HEK293 (cell line): ENCODE measurements around the gene CLPSL2.

Experiments
- CTCF ChIA-PET: fragments of 350-600 bp; formaldehyde crosslinking; extraction: SDS; loops from one replicate; lab custom pipeline; 2021; ENCODE audit warnings: antibody characterized with exemption; lab: Yijun Ruan, JAX
- POLR2A ChIA-PET: fragments of 300-600 bp; formaldehyde crosslinking; extraction: SDS; loops from one replicate; lab custom pipeline; 2020; ENCODE audit warnings: antibody characterized with exemption, inconsistent platforms; lab: Yijun Ruan, JAX
- H3K27ac ChIP-seq: fragments of 200-500 bp; sonication (Bioruptor generic); 2 replicates; pipeline ENCODE4 v1.5.1; 2014; ENCODE audit warnings: low read depth, low read length, control low read depth, inconsistent platforms; ENCODE audit errors: extremely low read depth
- H3K36me3 ChIP-seq, 2 experiments: fragments of 200-500 bp in 1 of 2; sonication (Bioruptor generic) in 1 of 2; 1 replicate in 1 of 2; 2 replicates in 1 of 2; pipeline ENCODE4 v1.5.1; 2014 to 2017; ENCODE audit warnings: inconsistent platforms in 2 of 2, low read length in 2 of 2; ENCODE audit not compliant: control insufficient read depth in 2 of 2, insufficient read depth in 1 of 2
- H3K4me1 ChIP-seq: fragments of 200-500 bp; sonication (Bioruptor generic); 2 replicates; pipeline ENCODE4 v1.5.1; 2014; ENCODE audit warnings: mild to moderate bottlenecking, low read length, inconsistent platforms; ENCODE audit not compliant: control insufficient read depth, insufficient read depth
- H3K4me3 ChIP-seq: 2 replicates; pipeline ENCODE4 v1.5.1; 2011; ENCODE audit warnings: low read depth, mild to moderate bottlenecking, control low read depth, low read length, moderate library complexity
- H3K9me3 ChIP-seq: fragments of 200-500 bp; sonication (Bioruptor generic); 2 replicates; pipeline ENCODE4 v1.5.1; 2014; ENCODE audit warnings: low read depth, low read length, inconsistent platforms; ENCODE audit not compliant: control insufficient read depth, insufficient read depth
- EGR2 ChIP-seq: fragments of 450-650 bp; formaldehyde crosslinking; IDR thresholded peaks from 2 replicates; pipeline ENCODE4 v1.5.1; 2016; ENCODE audit warnings: low read depth, missing biosample characterization, missing genetic modification characterization
- KLF9 ChIP-seq: fragments of 450-650 bp; formaldehyde crosslinking; IDR thresholded peaks from 2 replicates; pipeline ENCODE4 v1.5.1; 2016; ENCODE audit warnings: missing biosample characterization, missing genetic modification characterization, low read depth
- MYNN ChIP-seq: fragments of 450-650 bp; formaldehyde crosslinking; IDR thresholded peaks from 2 replicates; pipeline ENCODE4 v1.5.1; 2016; ENCODE audit warnings: missing biosample characterization, missing genetic modification characterization, borderline replicate concordance
- ZBTB17 ChIP-seq: fragments of 450-650 bp; formaldehyde crosslinking; IDR thresholded peaks from 2 replicates; pipeline ENCODE4 v1.5.1; 2016; ENCODE audit warnings: missing biosample characterization, missing genetic modification characterization
- ZBTB20 ChIP-seq: fragments of 450-650 bp; formaldehyde crosslinking; IDR thresholded peaks from 2 replicates; pipeline ENCODE4 v1.5.1; 2016; ENCODE audit warnings: missing biosample characterization, missing genetic modification characterization
- ZFHX2 ChIP-seq: fragments of 450-650 bp; formaldehyde crosslinking; conservative IDR thresholded peaks from 2 replicates; pipeline ENCODE4 v1.5.1; 2016; ENCODE audit warnings: missing biosample characterization, missing genetic modification characterization
- ZIC2 ChIP-seq: fragments of 450-650 bp; formaldehyde crosslinking; IDR thresholded peaks from 2 replicates; pipeline ENCODE4 v1.5.1; 2016; ENCODE audit warnings: missing biosample characterization, missing genetic modification characterization
- ZNF248 ChIP-seq: fragments of 450-650 bp; formaldehyde crosslinking; IDR thresholded peaks from 2 replicates; pipeline ENCODE4 v1.5.1; 2017; ENCODE audit warnings: missing biosample characterization, missing genetic modification characterization
- ZNF324 ChIP-seq: fragments of 450-650 bp; formaldehyde crosslinking; IDR thresholded peaks from 2 replicates; pipeline ENCODE4 v1.5.1; 2016; ENCODE audit warnings: missing biosample characterization, missing genetic modification characterization
- ZNF335 ChIP-seq: fragments of 450-650 bp; formaldehyde crosslinking; conservative IDR thresholded peaks from 2 replicates; pipeline ENCODE4 v1.5.1; 2016; ENCODE audit warnings: missing biosample characterization, missing genetic modification characterization
- ZNF600 ChIP-seq: fragments of 450-650 bp; formaldehyde crosslinking; IDR thresholded peaks from 2 replicates; pipeline ENCODE4 v1.5.1; 2016; ENCODE audit warnings: missing biosample characterization, missing genetic modification characterization
- ZNF660 ChIP-seq: fragments of 450-650 bp; IDR thresholded peaks from 2 replicates; pipeline ENCODE4 v1.5.1; 2018; ENCODE audit warnings: missing biosample characterization, mild to moderate bottlenecking, missing genetic modification characterization
- ZNF670 ChIP-seq: fragments of 450-650 bp; formaldehyde crosslinking; IDR thresholded peaks from 2 replicates; pipeline ENCODE4 v1.5.1; 2016; ENCODE audit warnings: missing biosample characterization, missing genetic modification characterization, low read depth
- ZNF776 ChIP-seq: fragments of 450-650 bp; formaldehyde crosslinking; IDR thresholded peaks from 2 replicates; pipeline ENCODE4 v1.5.0; 2017; ENCODE audit warnings: missing biosample characterization, missing genetic modification characterization, borderline replicate concordance
- ZNF830 ChIP-seq: fragments of 450-650 bp; IDR thresholded peaks from 2 replicates; pipeline ENCODE4 v1.5.0; 2018; ENCODE audit warnings: missing biosample characterization, missing genetic modification characterization, low read depth, mild to moderate bottlenecking, moderate library complexity
- ZSCAN16 ChIP-seq: fragments of 450-650 bp; formaldehyde crosslinking; IDR thresholded peaks from 2 replicates; pipeline ENCODE4 v1.5.1; 2016; ENCODE audit warnings: missing biosample characterization, missing genetic modification characterization
- TF ChIP-seq, protein P1 (sequence below): fragments of 450-650 bp; formaldehyde crosslinking; IDR thresholded peaks from 2 replicates; pipeline ENCODE4 v1.5.1; 2016; ENCODE audit warnings: missing biosample characterization, missing genetic modification characterization
- TF ChIP-seq, protein P2 (sequence below): fragments of 450-650 bp; formaldehyde crosslinking; IDR thresholded peaks from 2 replicates; pipeline ENCODE4 v1.5.1; 2016; ENCODE audit warnings: missing biosample characterization, missing genetic modification characterization
- TF ChIP-seq, protein P3 (sequence below): fragments of 450-650 bp; formaldehyde crosslinking; IDR thresholded peaks from 2 replicates; pipeline ENCODE4 v1.5.1; 2016; ENCODE audit warnings: missing biosample characterization, missing genetic modification characterization, low read depth
- TF ChIP-seq, protein P4 (sequence below): fragments of 450-650 bp; formaldehyde crosslinking; IDR thresholded peaks from 2 replicates; pipeline ENCODE4 v1.5.1; 2016; ENCODE audit warnings: missing biosample characterization, missing genetic modification characterization, borderline replicate concordance
- TF ChIP-seq, protein P5 (sequence below): IDR thresholded peaks from 2 replicates; pipeline ENCODE4 v1.6.1; 2011; ENCODE audit warnings: mild to moderate bottlenecking, low read depth, low read length, borderline replicate concordance
- TF ChIP-seq, protein P6 (sequence below): fragments of 450-650 bp; formaldehyde crosslinking; IDR thresholded peaks from 2 replicates; pipeline ENCODE4 v1.5.1; 2016; ENCODE audit warnings: missing biosample characterization, missing genetic modification characterization
- TF ChIP-seq, protein P7 (sequence below): fragments of 450-650 bp; formaldehyde crosslinking; IDR thresholded peaks from 2 replicates; pipeline ENCODE4 v1.5.1; 2016; ENCODE audit warnings: missing biosample characterization, missing genetic modification characterization

Gene CLPSL2

DNA sequence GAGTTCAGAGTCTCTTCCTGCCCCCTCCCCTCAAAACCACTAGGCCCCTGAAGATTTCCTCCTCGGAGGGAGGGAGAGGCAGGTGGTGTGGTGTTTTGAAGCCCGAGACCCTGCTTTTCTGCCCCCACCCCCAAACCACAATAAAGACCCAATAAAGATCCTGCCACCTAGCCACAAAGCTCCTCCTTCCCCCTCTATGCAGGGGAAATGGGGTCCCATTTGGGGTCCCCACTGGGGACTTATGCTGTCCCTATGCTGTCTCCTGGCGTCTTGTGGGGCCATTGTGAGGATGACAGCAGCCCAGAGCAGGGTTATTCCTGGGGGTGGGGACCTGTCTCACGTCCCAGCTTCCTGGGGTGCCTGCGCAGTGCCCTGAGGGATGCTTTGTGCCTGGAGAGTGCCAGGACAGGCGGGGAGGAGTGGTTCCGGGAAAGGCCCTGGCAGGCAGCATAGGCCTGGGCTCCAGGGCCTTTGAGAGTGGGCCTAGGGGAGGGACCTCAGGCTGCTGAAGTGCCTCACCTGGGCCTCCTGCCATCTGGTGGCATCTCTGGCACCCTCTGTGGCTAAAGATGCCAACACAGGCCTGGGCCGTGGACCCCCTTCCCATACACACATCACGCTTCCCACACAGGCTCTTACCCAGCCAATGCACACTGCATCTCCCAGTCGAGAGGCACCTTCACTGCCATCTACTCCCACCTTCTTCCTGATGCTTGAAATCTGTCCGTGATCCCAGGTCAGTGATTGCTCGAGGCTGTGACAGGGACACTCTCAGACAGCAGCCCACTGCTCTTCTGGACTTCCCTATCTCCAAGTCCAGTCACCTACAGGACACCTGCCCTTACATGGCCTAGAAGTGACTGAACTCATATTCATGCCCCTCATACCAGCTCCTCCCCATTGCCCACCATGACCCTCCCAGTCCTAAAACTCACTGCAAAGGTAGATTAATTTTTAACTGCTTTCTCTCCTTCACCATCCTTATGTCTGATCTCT lies 47.4 kb upstream of the CLPSL2 start:
- Histone ChIP-seq H3K36me3 (no peaks in the 10 kb centered on the region), H3K4me1 (peaks cover 23% of the 10 kb centered on the region), H3K27ac (no peak overlapping the region; the same call in 1 of the 2 replicates), H3K9me3 (no peaks in the 10 kb centered on the region), H3K4me3 (no peak overlapping the region)
- ChIA-PET CTCF (interaction anchor here (0.6 to 3.5 kb wide), 4 partner anchors 8 to 144 kb away, joined by 3 to 22 read pairs (median 8); partner anchors contain the start of gene ARMC12), POLR2A (interaction anchor here (1.1 to 2.8 kb wide), 4 partner anchors 40 to 65 kb away, joined by 4 to 14 read pairs (median 4); partner anchors contain the start of gene FKBP5)
- TF ChIP-seq, protein P1, sequence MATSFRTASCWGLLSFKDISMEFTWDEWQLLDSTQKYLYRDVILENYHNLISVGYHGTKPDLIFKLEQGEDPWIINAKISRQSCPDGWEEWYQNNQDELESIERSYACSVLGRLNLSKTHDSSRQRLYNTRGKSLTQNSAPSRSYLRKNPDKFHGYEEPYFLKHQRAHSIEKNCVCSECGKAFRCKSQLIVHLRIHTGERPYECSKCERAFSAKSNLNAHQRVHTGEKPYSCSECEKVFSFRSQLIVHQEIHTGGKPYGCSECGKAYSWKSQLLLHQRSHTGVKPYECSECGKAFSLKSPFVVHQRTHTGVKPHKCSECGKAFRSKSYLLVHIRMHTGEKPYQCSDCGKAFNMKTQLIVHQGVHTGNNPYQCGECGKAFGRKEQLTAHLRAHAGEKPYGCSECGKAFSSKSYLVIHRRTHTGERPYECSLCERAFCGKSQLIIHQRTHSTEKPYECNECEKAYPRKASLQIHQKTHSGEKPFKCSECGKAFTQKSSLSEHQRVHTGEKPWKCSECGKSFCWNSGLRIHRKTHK (tag by site-specific recombination) = no peak
- TF ChIP-seq, protein P2, sequence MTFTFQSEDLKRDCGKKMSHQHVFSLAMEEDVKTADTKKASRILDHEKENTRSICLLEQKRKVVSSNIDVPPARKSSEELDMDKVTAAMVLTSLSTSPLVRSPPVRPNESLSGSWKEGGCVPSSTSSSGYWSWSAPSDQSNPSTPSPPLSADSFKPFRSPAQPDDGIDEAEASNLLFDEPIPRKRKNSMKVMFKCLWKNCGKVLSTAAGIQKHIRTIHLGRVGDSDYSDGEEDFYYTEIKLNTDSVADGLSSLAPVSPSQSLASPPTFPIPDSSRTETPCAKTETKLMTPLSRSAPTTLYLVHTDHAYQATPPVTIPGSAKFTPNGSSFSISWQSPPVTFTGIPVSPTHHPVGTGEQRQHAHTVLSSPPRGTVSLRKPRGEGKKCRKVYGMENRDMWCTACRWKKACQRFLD (tag by site-specific recombination) = no peak
- TF ChIP-seq ZNF660 (tag by site-specific recombination) (no peak), ZSCAN16 (tag by site-specific recombination) (no peak), ZBTB20 (tag by site-specific recombination) (peak; percentile 24; the same call in 1 of the 2 replicates), ZNF335 (peak; percentile 96), ZNF670 (tag by site-specific recombination) (no peak), ZIC2 (tag by site-specific recombination) (peak; percentile 8; the same call in 1 of the 2 replicates), ZNF324 (tag by site-specific recombination) (no peak), KLF9 (tag by site-specific recombination) (no peak), EGR2 (tag by site-specific recombination) (peak; percentile 38; the same call in 1 of the 2 replicates), ZFHX2 (tag by site-specific recombination) (peak; percentile 52), ZNF830 (tag by site-specific recombination) (no peak), ZNF248 (no peak), ZBTB17 (tag by site-specific recombination) (peak; percentile 43; the same call in 1 of the 2 replicates), ZNF600 (tag by site-specific recombination) (peak; percentile 89), ZNF776 (tag by site-specific recombination) (no peak), MYNN (tag by site-specific recombination) (no peak)
- TF ChIP-seq, protein P3, sequence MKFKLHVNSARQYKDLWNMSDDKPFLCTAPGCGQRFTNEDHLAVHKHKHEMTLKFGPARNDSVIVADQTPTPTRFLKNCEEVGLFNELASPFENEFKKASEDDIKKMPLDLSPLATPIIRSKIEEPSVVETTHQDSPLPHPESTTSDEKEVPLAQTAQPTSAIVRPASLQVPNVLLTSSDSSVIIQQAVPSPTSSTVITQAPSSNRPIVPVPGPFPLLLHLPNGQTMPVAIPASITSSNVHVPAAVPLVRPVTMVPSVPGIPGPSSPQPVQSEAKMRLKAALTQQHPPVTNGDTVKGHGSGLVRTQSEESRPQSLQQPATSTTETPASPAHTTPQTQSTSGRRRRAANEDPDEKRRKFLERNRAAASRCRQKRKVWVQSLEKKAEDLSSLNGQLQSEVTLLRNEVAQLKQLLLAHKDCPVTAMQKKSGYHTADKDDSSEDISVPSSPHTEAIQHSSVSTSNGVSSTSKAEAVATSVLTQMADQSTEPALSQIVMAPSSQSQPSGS (tag by site-specific recombination) = no peak
- TF ChIP-seq, protein P4, sequence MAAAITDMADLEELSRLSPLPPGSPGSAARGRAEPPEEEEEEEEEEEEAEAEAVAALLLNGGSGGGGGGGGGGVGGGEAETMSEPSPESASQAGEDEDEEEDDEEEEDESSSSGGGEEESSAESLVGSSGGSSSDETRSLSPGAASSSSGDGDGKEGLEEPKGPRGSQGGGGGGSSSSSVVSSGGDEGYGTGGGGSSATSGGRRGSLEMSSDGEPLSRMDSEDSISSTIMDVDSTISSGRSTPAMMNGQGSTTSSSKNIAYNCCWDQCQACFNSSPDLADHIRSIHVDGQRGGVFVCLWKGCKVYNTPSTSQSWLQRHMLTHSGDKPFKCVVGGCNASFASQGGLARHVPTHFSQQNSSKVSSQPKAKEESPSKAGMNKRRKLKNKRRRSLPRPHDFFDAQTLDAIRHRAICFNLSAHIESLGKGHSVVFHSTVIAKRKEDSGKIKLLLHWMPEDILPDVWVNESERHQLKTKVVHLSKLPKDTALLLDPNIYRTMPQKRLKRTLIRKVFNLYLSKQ = no peak
- TF ChIP-seq, protein P5, sequence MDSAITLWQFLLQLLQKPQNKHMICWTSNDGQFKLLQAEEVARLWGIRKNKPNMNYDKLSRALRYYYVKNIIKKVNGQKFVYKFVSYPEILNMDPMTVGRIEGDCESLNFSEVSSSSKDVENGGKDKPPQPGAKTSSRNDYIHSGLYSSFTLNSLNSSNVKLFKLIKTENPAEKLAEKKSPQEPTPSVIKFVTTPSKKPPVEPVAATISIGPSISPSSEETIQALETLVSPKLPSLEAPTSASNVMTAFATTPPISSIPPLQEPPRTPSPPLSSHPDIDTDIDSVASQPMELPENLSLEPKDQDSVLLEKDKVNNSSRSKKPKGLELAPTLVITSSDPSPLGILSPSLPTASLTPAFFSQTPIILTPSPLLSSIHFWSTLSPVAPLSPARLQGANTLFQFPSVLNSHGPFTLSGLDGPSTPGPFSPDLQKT = no peak
- TF ChIP-seq, protein P6, sequence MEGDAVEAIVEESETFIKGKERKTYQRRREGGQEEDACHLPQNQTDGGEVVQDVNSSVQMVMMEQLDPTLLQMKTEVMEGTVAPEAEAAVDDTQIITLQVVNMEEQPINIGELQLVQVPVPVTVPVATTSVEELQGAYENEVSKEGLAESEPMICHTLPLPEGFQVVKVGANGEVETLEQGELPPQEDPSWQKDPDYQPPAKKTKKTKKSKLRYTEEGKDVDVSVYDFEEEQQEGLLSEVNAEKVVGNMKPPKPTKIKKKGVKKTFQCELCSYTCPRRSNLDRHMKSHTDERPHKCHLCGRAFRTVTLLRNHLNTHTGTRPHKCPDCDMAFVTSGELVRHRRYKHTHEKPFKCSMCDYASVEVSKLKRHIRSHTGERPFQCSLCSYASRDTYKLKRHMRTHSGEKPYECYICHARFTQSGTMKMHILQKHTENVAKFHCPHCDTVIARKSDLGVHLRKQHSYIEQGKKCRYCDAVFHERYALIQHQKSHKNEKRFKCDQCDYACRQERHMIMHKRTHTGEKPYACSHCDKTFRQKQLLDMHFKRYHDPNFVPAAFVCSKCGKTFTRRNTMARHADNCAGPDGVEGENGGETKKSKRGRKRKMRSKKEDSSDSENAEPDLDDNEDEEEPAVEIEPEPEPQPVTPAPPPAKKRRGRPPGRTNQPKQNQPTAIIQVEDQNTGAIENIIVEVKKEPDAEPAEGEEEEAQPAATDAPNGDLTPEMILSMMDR (tag by site-specific recombination) = 0 out of 2 replicates have a peak, but pooled peaks have one; percentile 23
- TF ChIP-seq, protein P7, sequence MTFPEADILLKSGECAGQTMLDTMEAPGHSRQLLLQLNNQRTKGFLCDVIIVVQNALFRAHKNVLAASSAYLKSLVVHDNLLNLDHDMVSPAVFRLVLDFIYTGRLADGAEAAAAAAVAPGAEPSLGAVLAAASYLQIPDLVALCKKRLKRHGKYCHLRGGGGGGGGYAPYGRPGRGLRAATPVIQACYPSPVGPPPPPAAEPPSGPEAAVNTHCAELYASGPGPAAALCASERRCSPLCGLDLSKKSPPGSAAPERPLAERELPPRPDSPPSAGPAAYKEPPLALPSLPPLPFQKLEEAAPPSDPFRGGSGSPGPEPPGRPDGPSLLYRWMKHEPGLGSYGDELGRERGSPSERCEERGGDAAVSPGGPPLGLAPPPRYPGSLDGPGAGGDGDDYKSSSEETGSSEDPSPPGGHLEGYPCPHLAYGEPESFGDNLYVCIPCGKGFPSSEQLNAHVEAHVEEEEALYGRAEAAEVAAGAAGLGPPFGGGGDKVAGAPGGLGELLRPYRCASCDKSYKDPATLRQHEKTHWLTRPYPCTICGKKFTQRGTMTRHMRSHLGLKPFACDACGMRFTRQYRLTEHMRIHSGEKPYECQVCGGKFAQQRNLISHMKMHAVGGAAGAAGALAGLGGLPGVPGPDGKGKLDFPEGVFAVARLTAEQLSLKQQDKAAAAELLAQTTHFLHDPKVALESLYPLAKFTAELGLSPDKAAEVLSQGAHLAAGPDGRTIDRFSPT (tag by site-specific recombination) = 0 out of 2 replicates have a peak, but pooled peaks have one; percentile 24
